ENCODE data around the gene WDR48. TPM values are rescaled to one million over a fixed set of nuclear protein-coding genes. Genes with fewer than 3 reads are reported as not detected.

WDR48 gene
- total RNA-seq (2014; rRNA removed; shearing (Covaris generic)) = 14.7 and 17.4 TPM in 2 replicates

- H3K27ac ChIP-seq = peak within 1 kb of the TSS; percentile 88
- peak; percentile 81 to 91 for DNase-seq (ENCODE audit: low read depth in 1 of 2, low spot score in 2 of 2)
Observed at GRCh38 chr3:39051649-39052561, at the start of gene WDR48, which contains the start of gene SCN11A. Gene WDR48, plus strand, starts transcription at chr3:39052016. Its CDS starts 10 bp downstream, at chr3:39052026. Gene SCN11A, minus strand, starts transcription at chr3:39051944. Its CDS starts 101,582 bp downstream, at chr3:38950362.

DNA sequence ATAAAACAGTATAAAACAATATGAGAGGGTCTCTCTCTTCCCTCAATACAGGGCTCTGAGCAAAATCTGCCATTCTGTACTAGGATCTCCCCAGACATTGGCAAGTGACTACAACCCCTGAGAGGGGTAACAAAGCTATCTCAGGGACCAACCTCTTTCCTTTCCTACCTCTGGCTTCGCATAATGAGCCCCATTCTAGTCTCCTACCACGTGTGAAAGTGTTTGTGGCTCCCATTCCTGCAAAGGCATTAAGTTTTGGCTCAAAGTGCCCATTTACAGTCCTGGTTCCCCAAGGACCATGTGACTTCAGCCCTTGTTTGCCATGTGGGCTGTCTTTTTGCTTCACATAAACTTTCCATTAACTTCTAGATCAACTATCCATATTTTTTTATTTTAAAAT, 46.5 kb upstream of the WDR48 start:
- Histone ChIP-seq H3K27me3 (replicated peaks) (0 out of 2 replicates have a peak, but pooled peaks cover 5% of the 10 kb centered on the region), H3K9me3 (replicated peaks) (no peaks in the 10 kb centered on the region), H3K27ac (no peak overlapping the region), H3K4me3 (no peak overlapping the region), H3K36me3 (no peaks in the 10 kb centered on the region), H3K4me1 (replicated peaks) (no peaks in the 10 kb centered on the region)
- no peak for DNase-seq (ENCODE audit: low read depth in 1 of 2, low spot score in 2 of 2)

More at GRCh38 chr3:39051649-39052561, at the start of gene WDR48, which contains the start of gene SCN11A:
- peaks cover 9% of the 10 kb centered on the region; the same call in 1 of the 2 replicates for H3K36me3 ChIP-seq
- peaks cover 17% of the 10 kb centered on the region for H3K4me1 ChIP-seq (replicated peaks)
- peak within 1 kb of the TSS; percentile 90 for H3K4me3 ChIP-seq
- no peaks in the 10 kb centered on the region for H3K9me3 ChIP-seq (replicated peaks)
- H3K27me3 ChIP-seq (replicated peaks) = no peaks in the 10 kb centered on the region

GRCh38 chr3:39011191-39011736, 40.6 kb upstream of the WDR48 start:
- DNase-seq (ENCODE audit: low read depth in 1 of 2, low spot score in 2 of 2) = no peak
- no peaks in the 10 kb centered on the region for H3K36me3 ChIP-seq
- H3K27me3 ChIP-seq (replicated peaks) = no peaks in the 10 kb centered on the region
- no peaks in the 10 kb centered on the region for H3K9me3 ChIP-seq (replicated peaks)
- H3K27ac ChIP-seq = no peak overlapping the region
- no peak overlapping the region for H3K4me3 ChIP-seq
- H3K4me1 ChIP-seq (replicated peaks) = no peaks in the 10 kb centered on the region

DNA sequence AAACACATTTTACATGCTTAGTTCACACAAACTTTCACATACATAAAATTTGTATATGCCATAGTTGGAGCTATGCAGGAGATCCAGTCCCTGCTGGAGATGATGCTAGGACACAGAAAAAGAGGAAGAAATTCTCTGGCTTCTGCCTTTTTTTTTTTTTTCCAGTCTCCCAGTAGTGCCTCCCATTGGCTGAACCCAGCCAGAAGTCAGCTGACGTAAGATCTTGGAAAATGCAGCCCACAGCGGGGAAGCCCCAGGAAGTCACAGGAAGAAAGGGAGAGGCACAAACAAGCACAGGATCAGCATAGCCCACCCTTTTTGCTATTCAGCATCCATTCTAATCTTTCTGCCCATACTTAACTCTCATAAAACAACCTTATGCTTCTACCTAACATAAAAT, 38.5 kb upstream of the WDR48 start:
- DNase-seq (ENCODE audit: low read depth in 1 of 2, low spot score in 2 of 2) = no peak
- Histone ChIP-seq H3K27me3 (replicated peaks) (no peaks in the 10 kb centered on the region), H3K36me3 (no peaks in the 10 kb centered on the region), H3K4me1 (replicated peaks) (no peaks in the 10 kb centered on the region), H3K27ac (no peak overlapping the region), H3K4me3 (no peak overlapping the region), H3K9me3 (replicated peaks) (no peaks in the 10 kb centered on the region)

DNA sequence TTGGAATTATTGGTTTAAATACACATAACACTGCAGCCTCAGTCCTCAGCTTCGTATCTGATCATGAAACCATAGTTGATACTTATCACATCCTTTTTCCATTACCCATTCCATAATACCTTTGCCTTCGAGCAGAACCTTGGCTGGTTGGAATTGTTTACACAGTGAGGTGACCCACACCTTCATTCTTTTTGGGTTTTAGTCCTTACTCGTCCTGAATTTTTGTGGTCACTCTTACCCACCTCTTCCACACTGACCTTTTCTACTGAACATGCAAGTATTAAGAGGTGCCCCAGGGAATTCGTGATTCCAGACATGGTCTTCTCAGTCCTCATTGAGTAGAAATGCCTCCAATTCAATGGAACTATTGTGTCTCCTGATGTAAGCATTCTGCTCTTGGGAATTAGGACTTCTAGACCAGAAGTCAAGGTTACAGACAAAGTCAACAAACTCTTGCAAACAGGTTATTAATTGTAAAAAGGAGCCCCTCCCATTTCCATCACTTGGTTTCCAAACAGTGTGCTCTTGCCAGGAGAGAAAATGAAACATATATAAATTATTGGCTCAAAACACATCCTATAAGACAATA, 37.8 kb upstream of the WDR48 start:
- Histone ChIP-seq H3K27me3 (replicated peaks) (no peaks in the 10 kb centered on the region), H3K36me3 (no peaks in the 10 kb centered on the region), H3K4me3 (no peak overlapping the region), H3K4me1 (replicated peaks) (no peaks in the 10 kb centered on the region), H3K27ac (no peak overlapping the region), H3K9me3 (replicated peaks) (no peaks in the 10 kb centered on the region)
- no peak for DNase-seq (ENCODE audit: low read depth in 1 of 2, low spot score in 2 of 2)

- H3K4me1 ChIP-seq (replicated peaks) = no peaks in the 10 kb centered on the region
- no peaks in the 10 kb centered on the region for H3K36me3 ChIP-seq
- no peak for DNase-seq (ENCODE audit: low read depth in 1 of 2, low spot score in 2 of 2)
- H3K9me3 ChIP-seq (replicated peaks) = no peaks in the 10 kb centered on the region
- no peaks in the 10 kb centered on the region for H3K27me3 ChIP-seq (replicated peaks)
- no peak overlapping the region for H3K4me3 ChIP-seq
- H3K27ac ChIP-seq = no peak overlapping the region
Observed at GRCh38 chr3:39015418-39015817, 36.4 kb upstream of the WDR48 start.

- Histone ChIP-seq H3K27me3 (replicated peaks) (no peaks in the 10 kb centered on the region), H3K4me1 (replicated peaks) (no peaks in the 10 kb centered on the region), H3K36me3 (no peaks in the 10 kb centered on the region), H3K9me3 (replicated peaks) (no peaks in the 10 kb centered on the region), H3K4me3 (no peak overlapping the region), H3K27ac (no peak overlapping the region)
- no peak for DNase-seq (ENCODE audit: low read depth in 1 of 2, low spot score in 2 of 2)
Observed at GRCh38 chr3:39019299-39019698, 32.5 kb upstream of the WDR48 start.

DNA sequence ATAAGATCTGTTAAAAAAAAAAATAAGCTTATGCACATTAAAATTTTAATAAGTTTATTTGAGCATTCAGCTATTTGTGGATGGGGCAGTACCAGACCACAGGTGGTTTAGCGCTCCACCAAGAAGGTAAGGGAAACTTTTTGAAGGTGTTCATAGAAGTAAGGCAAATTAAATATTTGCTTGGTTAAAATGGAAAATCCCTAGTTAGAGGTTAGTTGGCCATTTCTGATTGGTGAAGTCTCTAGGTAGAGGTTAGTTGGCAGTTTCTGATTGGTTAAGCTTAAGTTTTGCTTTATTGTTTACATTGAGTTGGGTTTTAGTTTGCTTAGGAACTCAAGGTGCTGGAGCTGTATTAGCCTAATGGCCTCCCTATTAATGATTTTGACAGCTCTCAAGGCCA, 30.8 kb upstream of the WDR48 start:
- H3K27me3 ChIP-seq (replicated peaks) = no peaks in the 10 kb centered on the region
- H3K27ac ChIP-seq = no peak overlapping the region
- H3K4me3 ChIP-seq = no peak overlapping the region
- H3K9me3 ChIP-seq (replicated peaks) = no peaks in the 10 kb centered on the region
- H3K4me1 ChIP-seq (replicated peaks) = no peaks in the 10 kb centered on the region
- no peaks in the 10 kb centered on the region for H3K36me3 ChIP-seq
- no peak for DNase-seq (ENCODE audit: low read depth in 1 of 2, low spot score in 2 of 2)

DNA sequence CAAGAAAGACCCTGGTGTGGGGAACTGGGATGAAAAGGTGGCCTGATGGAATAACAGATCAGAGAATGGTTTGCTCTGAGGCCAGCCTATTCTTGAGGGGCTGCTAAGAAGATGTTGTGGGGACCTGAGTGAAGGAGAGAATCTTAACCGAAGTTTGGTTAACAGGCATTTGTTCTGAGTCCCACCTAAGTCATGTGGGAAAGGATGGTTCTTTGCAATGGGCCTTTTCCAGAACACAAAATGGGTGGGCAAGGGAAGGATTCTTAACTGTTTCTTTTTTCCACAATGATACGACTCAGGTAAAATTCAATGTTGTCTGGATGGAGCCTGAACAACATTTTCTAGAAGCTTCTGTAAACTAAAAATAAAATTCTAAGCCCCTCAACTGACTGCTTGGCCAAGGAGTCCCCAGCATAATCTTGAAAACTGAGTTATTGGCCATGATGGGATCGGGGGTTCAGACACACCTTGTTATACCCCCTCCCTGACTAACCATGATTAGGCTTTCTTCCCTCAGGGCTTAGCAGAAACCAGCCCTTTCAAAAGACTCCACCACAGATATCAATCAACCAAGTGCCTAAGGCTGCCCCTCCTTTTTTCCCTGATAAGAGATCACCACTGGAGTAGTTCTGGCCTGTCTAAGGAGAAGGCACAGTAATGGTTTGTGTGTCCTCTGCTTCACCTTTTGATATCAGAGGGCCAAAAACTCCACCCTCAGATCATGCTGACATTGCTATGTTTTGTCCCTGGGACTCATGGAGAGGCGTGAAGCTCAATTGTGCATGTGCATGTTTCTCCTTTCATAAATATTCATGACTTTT, 30.1 kb upstream of the WDR48 start:
- no peaks in the 10 kb centered on the region for H3K27me3 ChIP-seq (replicated peaks)
- no peak for DNase-seq (ENCODE audit: low read depth in 1 of 2, low spot score in 2 of 2)
- H3K4me1 ChIP-seq (replicated peaks) = no peaks in the 10 kb centered on the region
- H3K9me3 ChIP-seq (replicated peaks) = no peaks in the 10 kb centered on the region
- H3K27ac ChIP-seq = no peak overlapping the region
- no peak overlapping the region for H3K4me3 ChIP-seq
- no peaks in the 10 kb centered on the region for H3K36me3 ChIP-seq

DNA sequence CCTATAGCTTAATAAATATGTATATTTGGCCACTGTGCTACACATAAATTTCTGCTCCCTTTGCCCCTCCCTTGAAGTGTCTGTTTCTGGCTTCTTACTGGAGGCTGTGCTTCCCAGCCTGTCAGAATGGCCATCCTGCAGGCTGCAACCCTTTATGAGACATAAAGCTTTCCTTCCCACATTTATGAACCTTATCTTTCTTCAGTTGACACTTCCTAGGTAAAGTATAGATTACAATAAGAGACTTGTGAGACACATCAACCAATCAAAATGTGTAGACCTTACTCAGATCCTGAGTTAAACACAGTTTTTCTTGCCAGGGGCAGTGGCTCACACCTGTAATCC, 29.6 kb upstream of the WDR48 start:
- H3K27me3 ChIP-seq (replicated peaks) = no peaks in the 10 kb centered on the region
- no peaks in the 10 kb centered on the region for H3K4me1 ChIP-seq (replicated peaks)
- no peak overlapping the region for H3K4me3 ChIP-seq
- no peak for DNase-seq (ENCODE audit: low read depth in 1 of 2, low spot score in 2 of 2)
- no peaks in the 10 kb centered on the region for H3K36me3 ChIP-seq
- H3K27ac ChIP-seq = no peak overlapping the region
- no peaks in the 10 kb centered on the region for H3K9me3 ChIP-seq (replicated peaks)

DNA sequence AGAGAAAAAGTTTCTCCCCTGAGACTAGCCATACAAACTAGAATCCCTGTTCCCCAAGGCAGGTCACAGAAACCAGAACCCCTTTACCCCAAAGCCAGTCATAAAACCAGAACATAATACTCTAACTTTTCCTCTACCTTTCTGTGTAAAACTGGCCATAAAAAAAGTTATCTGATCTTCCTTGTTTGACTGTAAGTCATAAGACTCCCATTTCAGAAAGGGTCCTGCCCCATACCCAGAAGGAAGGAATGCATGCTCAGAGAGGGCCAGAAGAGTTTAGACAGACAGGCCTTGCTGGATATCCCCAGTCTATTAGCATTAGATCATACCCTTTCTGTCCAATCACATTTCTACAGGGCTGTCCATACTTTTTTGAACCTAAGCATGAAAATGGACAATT, 27.3 kb upstream of the WDR48 start:
- H3K27me3 ChIP-seq (replicated peaks) = no peaks in the 10 kb centered on the region
- DNase-seq (ENCODE audit: low read depth in 1 of 2, low spot score in 2 of 2) = no peak
- no peaks in the 10 kb centered on the region for H3K4me1 ChIP-seq (replicated peaks)
- H3K36me3 ChIP-seq = no peaks in the 10 kb centered on the region
- no peaks in the 10 kb centered on the region for H3K9me3 ChIP-seq (replicated peaks)
- H3K27ac ChIP-seq = no peak overlapping the region
- H3K4me3 ChIP-seq = no peak overlapping the region

GRCh38 chr3:39025222-39025970, 26.4 kb upstream of the WDR48 start:
- Histone ChIP-seq H3K27me3 (replicated peaks) (no peaks in the 10 kb centered on the region), H3K9me3 (replicated peaks) (no peaks in the 10 kb centered on the region), H3K4me3 (no peak overlapping the region), H3K27ac (no peak overlapping the region), H3K4me1 (replicated peaks) (no peaks in the 10 kb centered on the region), H3K36me3 (no peaks in the 10 kb centered on the region)
- no peak for DNase-seq (ENCODE audit: low read depth in 1 of 2, low spot score in 2 of 2)

DNA sequence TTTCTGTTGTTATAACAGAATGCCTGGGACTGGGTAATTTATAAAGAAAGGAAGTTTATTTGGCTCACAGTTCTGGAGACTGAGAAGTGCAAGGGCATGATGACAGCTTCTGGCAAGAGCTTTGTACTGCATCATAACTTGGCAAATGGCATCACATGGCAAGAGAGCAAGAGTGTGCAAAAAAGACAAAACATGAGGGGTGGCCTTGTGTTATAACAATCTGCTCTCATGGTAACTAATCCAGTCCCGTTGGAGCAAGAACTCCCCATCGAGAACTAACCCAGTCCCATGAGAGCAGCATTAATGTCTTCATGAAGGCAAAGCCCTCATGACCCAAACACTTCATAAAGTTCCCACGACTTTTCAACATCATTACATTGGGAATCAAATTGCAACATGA, 23.3 kb upstream of the WDR48 start:
- DNase-seq (ENCODE audit: low read depth in 1 of 2, low spot score in 2 of 2) = no peak
- Histone ChIP-seq H3K36me3 (no peaks in the 10 kb centered on the region), H3K4me3 (no peak overlapping the region), H3K27ac (no peak overlapping the region), H3K9me3 (replicated peaks) (no peaks in the 10 kb centered on the region), H3K4me1 (replicated peaks) (no peaks in the 10 kb centered on the region), H3K27me3 (replicated peaks) (no peaks in the 10 kb centered on the region)
